Measurements from ENCODE around the gene TRIP10. TPM values are rescaled to one million over a fixed set of nuclear protein-coding genes. Genes with fewer than 3 reads are reported as not detected.

Gene TRIP10
- total and polyA plus RNA-seq, 2 of the 13 experiments (the other 11 are each of a cell fraction or from before 2014, with no cell fraction given): 32.5 to 33.2 TPM

DNA sequence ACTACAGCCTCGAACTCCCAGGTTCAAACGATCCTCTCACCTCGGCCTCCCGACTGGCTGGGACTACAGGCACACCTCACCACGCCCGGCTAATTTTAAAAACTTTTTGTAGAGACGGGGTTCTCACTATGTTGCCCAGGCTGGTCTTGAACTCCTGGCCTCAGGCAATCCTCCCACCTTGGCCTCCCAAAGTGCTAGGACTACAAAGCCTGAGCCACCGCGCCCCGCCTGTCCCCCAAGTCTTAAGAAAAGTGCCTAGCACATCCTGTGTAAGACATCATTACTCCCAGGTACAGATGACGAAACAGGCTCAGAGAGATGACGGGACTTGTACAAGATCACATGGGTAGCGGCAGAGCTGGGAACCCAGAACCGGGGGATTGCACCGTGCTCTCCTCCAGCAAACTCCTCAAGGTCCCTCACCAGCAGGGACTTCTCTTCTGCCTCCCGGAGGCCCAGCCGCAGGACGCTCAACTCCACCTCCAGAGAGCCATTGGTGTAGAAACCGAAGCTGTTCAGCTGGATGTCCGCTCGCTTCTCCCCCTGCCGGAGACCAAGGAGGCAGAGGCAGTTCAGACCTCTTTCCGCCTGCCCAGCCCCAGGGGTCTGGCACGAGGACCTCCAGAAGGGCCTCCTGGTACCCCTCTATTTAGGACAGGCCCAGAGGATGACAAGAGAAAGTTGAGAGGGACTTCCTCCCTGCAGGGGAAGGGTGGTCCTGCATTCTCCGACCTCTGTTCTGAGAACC, 3.1 kb upstream of the TRIP10 start (continued):
- TF ChIP-seq, protein P1, sequence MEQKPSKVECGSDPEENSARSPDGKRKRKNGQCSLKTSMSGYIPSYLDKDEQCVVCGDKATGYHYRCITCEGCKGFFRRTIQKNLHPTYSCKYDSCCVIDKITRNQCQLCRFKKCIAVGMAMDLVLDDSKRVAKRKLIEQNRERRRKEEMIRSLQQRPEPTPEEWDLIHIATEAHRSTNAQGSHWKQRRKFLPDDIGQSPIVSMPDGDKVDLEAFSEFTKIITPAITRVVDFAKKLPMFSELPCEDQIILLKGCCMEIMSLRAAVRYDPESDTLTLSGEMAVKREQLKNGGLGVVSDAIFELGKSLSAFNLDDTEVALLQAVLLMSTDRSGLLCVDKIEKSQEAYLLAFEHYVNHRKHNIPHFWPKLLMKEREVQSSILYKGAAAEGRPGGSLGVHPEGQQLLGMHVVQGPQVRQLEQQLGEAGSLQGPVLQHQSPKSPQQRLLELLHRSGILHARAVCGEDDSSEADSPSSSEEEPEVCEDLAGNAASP (CRISPR knock-in tag; IDR thresholded peaks at IDR 0.05; ENCODE audit: borderline replicate concordance): no peak
- peak; percentile 21 to 49; a peak in 1 of 4 replicates for TF ChIP-seq POLR2A (IDR thresholded peaks at IDR 0.05; ENCODE audit: insufficient read depth in 1 of 2, low read depth in 2 of 2, low read length in 2 of 2)
- peak; percentile 39; the same call in 1 of the 2 replicates for TF ChIP-seq FOXO1 (CRISPR knock-in tag; IDR thresholded peaks at IDR 0.05)
- TF ChIP-seq, protein P2, sequence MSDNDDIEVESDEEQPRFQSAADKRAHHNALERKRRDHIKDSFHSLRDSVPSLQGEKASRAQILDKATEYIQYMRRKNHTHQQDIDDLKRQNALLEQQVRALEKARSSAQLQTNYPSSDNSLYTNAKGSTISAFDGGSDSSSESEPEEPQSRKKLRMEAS (IDR thresholded peaks at IDR 0.05): 0 out of 2 replicates have a peak, but pooled peaks have one; percentile 30
- no peak for TF ChIP-seq ZNF451 (CRISPR knock-in tag; IDR thresholded peaks at IDR 0.05)
- TF ChIP-seq, protein P3, sequence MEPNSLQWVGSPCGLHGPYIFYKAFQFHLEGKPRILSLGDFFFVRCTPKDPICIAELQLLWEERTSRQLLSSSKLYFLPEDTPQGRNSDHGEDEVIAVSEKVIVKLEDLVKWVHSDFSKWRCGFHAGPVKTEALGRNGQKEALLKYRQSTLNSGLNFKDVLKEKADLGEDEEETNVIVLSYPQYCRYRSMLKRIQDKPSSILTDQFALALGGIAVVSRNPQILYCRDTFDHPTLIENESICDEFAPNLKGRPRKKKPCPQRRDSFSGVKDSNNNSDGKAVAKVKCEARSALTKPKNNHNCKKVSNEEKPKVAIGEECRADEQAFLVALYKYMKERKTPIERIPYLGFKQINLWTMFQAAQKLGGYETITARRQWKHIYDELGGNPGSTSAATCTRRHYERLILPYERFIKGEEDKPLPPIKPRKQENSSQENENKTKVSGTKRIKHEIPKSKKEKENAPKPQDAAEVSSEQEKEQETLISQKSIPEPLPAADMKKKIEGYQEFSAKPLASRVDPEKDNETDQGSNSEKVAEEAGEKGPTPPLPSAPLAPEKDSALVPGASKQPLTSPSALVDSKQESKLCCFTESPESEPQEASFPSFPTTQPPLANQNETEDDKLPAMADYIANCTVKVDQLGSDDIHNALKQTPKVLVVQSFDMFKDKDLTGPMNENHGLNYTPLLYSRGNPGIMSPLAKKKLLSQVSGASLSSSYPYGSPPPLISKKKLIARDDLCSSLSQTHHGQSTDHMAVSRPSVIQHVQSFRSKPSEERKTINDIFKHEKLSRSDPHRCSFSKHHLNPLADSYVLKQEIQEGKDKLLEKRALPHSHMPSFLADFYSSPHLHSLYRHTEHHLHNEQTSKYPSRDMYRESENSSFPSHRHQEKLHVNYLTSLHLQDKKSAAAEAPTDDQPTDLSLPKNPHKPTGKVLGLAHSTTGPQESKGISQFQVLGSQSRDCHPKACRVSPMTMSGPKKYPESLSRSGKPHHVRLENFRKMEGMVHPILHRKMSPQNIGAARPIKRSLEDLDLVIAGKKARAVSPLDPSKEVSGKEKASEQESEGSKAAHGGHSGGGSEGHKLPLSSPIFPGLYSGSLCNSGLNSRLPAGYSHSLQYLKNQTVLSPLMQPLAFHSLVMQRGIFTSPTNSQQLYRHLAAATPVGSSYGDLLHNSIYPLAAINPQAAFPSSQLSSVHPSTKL (CRISPR knock-in tag; IDR thresholded peaks at IDR 0.05): peak; percentile 29; the same call in 1 of the 2 replicates
- peak; percentile 68 for TF ChIP-seq MIXL1 (CRISPR knock-in tag; IDR thresholded peaks at IDR 0.05)
- peak; percentile 43; the same call in 1 of the 2 replicates for TF ChIP-seq ERF (CRISPR knock-in tag; IDR thresholded peaks at IDR 0.05)
- peak; percentile 69; the same call in 1 of the 2 replicates for TF ChIP-seq HOMEZ (CRISPR knock-in tag; IDR thresholded peaks at IDR 0.05; ENCODE audit: low read depth)
- TF ChIP-seq TFE3 (CRISPR knock-in tag; IDR thresholded peaks at IDR 0.05): 0 out of 2 replicates have a peak, but pooled peaks have one; percentile 23
- 0 out of 2 replicates have a peak, but pooled peaks have one; percentile 40 for TF ChIP-seq ZNF256 (CRISPR knock-in tag; conservative IDR thresholded peaks at IDR 0.05)
- peak; percentile 48; the same call in 1 of the 2 replicates for TF ChIP-seq YEATS4 (CRISPR knock-in tag; IDR thresholded peaks at IDR 0.05; ENCODE audit: borderline replicate concordance)
- peak; percentile 83 for TF ChIP-seq STAG1 (CRISPR knock-in tag; IDR thresholded peaks at IDR 0.05)
- TF ChIP-seq ZNF768 (CRISPR knock-in tag; IDR thresholded peaks at IDR 0.05): peak; percentile 56; the same call in 1 of the 2 replicates
- TF ChIP-seq RXRB (CRISPR knock-in tag; IDR thresholded peaks at IDR 0.05; ENCODE audit: borderline replicate concordance): 0 out of 2 replicates have a peak, but pooled peaks have one; percentile 43
- no peak for TF ChIP-seq ARNT2 (CRISPR knock-in tag; IDR thresholded peaks at IDR 0.05; ENCODE audit: low read depth)
- TF ChIP-seq POLR2G (IDR thresholded peaks at IDR 0.05; ENCODE audit: low read depth, low read length): peak; percentile 35; the same call in 1 of the 2 replicates
- TF ChIP-seq KDM2A (CRISPR knock-in tag; IDR thresholded peaks at IDR 0.05; ENCODE audit: borderline replicate concordance, low read depth): peak; percentile 52; the same call in 1 of the 2 replicates
- 0 out of 2 replicates have a peak, but pooled peaks have one; percentile 57 for TF ChIP-seq ZNF580 (CRISPR knock-in tag; IDR thresholded peaks at IDR 0.05; ENCODE audit: borderline replicate concordance, low read depth)

Data from HepG2 (cell line).